ENCODE results near the gene ARHGAP23.
"Not testable (repeated sequence)": the region's sequence is repeated elsewhere in the genome, so short reads cannot be mapped to it uniquely, and the experiment has no call there.

Gene ARHGAP23

GRCh38 chr17:38485681-38486298 lies 57.5 kb downstream of the ARHGAP23 start:
- DNase-seq (ENCODE audit: low read depth in 2 of 2), result not testable (repeated sequence)

- not testable (repeated sequence) for DNase-seq (ENCODE audit: low read depth in 2 of 2)
Measured at GRCh38 chr17:38489774-38490173, 61.5 kb downstream of the ARHGAP23 start.

- DNase-seq (ENCODE audit: low read depth in 2 of 2), result not testable (repeated sequence)
Measured at GRCh38 chr17:38491346-38492066, 63.2 kb downstream of the ARHGAP23 start.

GRCh38 chr17:38492067-38493040 lies 64.1 kb downstream of the ARHGAP23 start:
- DNase-seq (ENCODE audit: low read depth in 2 of 2), result peak; percentile 79 to 80

GRCh38 chr17:38494152-38494551 lies 65.9 kb downstream of the ARHGAP23 start:
- not testable (repeated sequence) for DNase-seq (ENCODE audit: low read depth in 2 of 2)

- not testable (repeated sequence) for DNase-seq (ENCODE audit: low read depth in 2 of 2)
Measured at GRCh38 chr17:38497656-38498055, 69.4 kb downstream of the ARHGAP23 start.

- DNase-seq (ENCODE audit: low read depth in 2 of 2), result no peak
Measured at GRCh38 chr17:38498353-38498752, 70.1 kb downstream of the ARHGAP23 start.

- DNase-seq (ENCODE audit: low read depth in 2 of 2), result not testable (repeated sequence)
Measured at GRCh38 chr17:38499230-38499629, 71.0 kb downstream of the ARHGAP23 start.

- DNase-seq (ENCODE audit: low read depth in 2 of 2), result not testable (repeated sequence)
Measured at GRCh38 chr17:38501718-38502117, 73.5 kb downstream of the ARHGAP23 start.

- not testable (repeated sequence) for DNase-seq (ENCODE audit: low read depth in 2 of 2)
Measured at GRCh38 chr17:38503286-38503913, 75.1 kb downstream of the ARHGAP23 start.

- no peak for DNase-seq (ENCODE audit: low read depth in 2 of 2)
Measured at GRCh38 chr17:38504216-38504615, 76.0 kb downstream of the ARHGAP23 start.

GRCh38 chr17:38507436-38507835 lies 79.2 kb downstream of the ARHGAP23 start:
- no peak for DNase-seq (ENCODE audit: low read depth in 2 of 2)

- DNase-seq (ENCODE audit: low read depth in 2 of 2), result no peak
Measured at GRCh38 chr17:38507921-38508569, 79.8 kb downstream of the ARHGAP23 start.

GRCh38 chr17:38508570-38508950 lies 80.3 kb downstream of the ARHGAP23 start:
- DNase-seq (ENCODE audit: low read depth in 2 of 2), result no peak

GRCh38 chr17:38508954-38509771 lies 80.9 kb downstream of the ARHGAP23 start:
- DNase-seq (ENCODE audit: low read depth in 2 of 2), result peak; percentile 36 to 39

- DNase-seq (ENCODE audit: low read depth in 2 of 2), result no peak
Measured at GRCh38 chr17:38509772-38510420, 81.6 kb downstream of the ARHGAP23 start.

- no peak for DNase-seq (ENCODE audit: low read depth in 2 of 2)
Measured at GRCh38 chr17:38510421-38511149, 82.3 kb downstream of the ARHGAP23 start.

- DNase-seq (ENCODE audit: low read depth in 2 of 2), result no peak
Measured at GRCh38 chr17:38511150-38512108, 83.2 kb downstream of the ARHGAP23 start.

Measured in activated CD8-positive, alpha-beta memory T cell treated with anti-CD3 and anti-CD28 coated beads for 4 hours (primary cell).